Hematopoietic multipotent progenitor cell treated with erythropoietin and hydrocortisone succinate and interleukin-3 and kit ligand, for 17 days (in vitro differentiated cells): ENCODE measurements around the gene LGALS9C.
"Not testable (repeated sequence)": the region's sequence is repeated elsewhere in the genome, so short reads cannot be mapped to it uniquely, and the experiment has no call there.

ENCODE experiments used
- DNase-seq: peaks from one replicate; pipeline ENCODE4 v3.0.0-alpha.2; 2015; ENCODE audit warnings: low spot score

Gene LGALS9C

GRCh38 chr17:18478977-18479595 lies 2.5 kb downstream of the LGALS9C start:
- DNase-seq, result not testable (repeated sequence)

GRCh38 chr17:18481775-18482174 lies 5.2 kb downstream of the LGALS9C start:
- not testable (repeated sequence) for DNase-seq

GRCh38 chr17:18485936-18486464 lies 9.4 kb downstream of the LGALS9C start:
- not testable (repeated sequence) for DNase-seq

GRCh38 chr17:18487633-18488032 lies 11.0 kb downstream of the LGALS9C start:
- DNase-seq, result not testable (repeated sequence)

GRCh38 chr17:18488622-18489021 lies 12.0 kb downstream of the LGALS9C start:
- not testable (repeated sequence) for DNase-seq

GRCh38 chr17:18490016-18490415 lies 13.4 kb downstream of the LGALS9C start:
- DNase-seq, result not testable (repeated sequence)

- not testable (repeated sequence) for DNase-seq
These were observed 16.3 kb downstream of the LGALS9C start for GRCh38 chr17:18492712-18493480.

- DNase-seq, result not testable (repeated sequence)
These were observed 17.7 kb downstream of the LGALS9C start for GRCh38 chr17:18494250-18494768.

GRCh38 chr17:18497044-18497443 lies 20.5 kb downstream of the LGALS9C start:
- not testable (repeated sequence) for DNase-seq

GRCh38 chr17:18499100-18499499 lies 22.5 kb downstream of the LGALS9C start:
- DNase-seq, result not testable (repeated sequence)

- not testable (repeated sequence) for DNase-seq
These were observed 23.2 kb downstream of the LGALS9C start for GRCh38 chr17:18499756-18500155.

GRCh38 chr17:18500281-18500680 lies 23.7 kb downstream of the LGALS9C start:
- DNase-seq, result not testable (repeated sequence)

GRCh38 chr17:18500816-18501215 lies 24.2 kb downstream of the LGALS9C start:
- DNase-seq, result not testable (repeated sequence)

GRCh38 chr17:18503221-18503620 lies 26.6 kb downstream of the LGALS9C start:
- not testable (repeated sequence) for DNase-seq

- DNase-seq, result not testable (repeated sequence)
These were observed 31.1 kb downstream of the LGALS9C start for GRCh38 chr17:18507729-18508128.

- DNase-seq, result not testable (repeated sequence)
These were observed 32.1 kb downstream of the LGALS9C start for GRCh38 chr17:18508667-18509066.

- DNase-seq, result not testable (repeated sequence)
These were observed 44.5 kb downstream of the LGALS9C start for GRCh38 chr17:18521100-18521499.

- DNase-seq, result not testable (repeated sequence)
These were observed 48.4 kb downstream of the LGALS9C start for GRCh38 chr17:18525015-18525414.

- not testable (repeated sequence) for DNase-seq
These were observed 49.7 kb downstream of the LGALS9C start for GRCh38 chr17:18526168-18526800.

GRCh38 chr17:18527354-18527753 lies 50.8 kb downstream of the LGALS9C start:
- DNase-seq, result not testable (repeated sequence)

- DNase-seq, result not testable (repeated sequence)
These were observed 51.8 kb downstream of the LGALS9C start for GRCh38 chr17:18528435-18528834.

GRCh38 chr17:18528899-18529500 lies 52.4 kb downstream of the LGALS9C start:
- not testable (repeated sequence) for DNase-seq
